NCI-H2196 treated with DMSO at 0.1 percent for 48 hours (cell line): ENCODE data around the gene TTLL1.

Experiments used
- DNase-seq: peaks from one replicate; lab custom pipeline; 2025; ENCODE audit not compliant: unreplicated experiment; lab: John Stamatoyannopoulos, UW

The TTLL1 gene

DNA sequence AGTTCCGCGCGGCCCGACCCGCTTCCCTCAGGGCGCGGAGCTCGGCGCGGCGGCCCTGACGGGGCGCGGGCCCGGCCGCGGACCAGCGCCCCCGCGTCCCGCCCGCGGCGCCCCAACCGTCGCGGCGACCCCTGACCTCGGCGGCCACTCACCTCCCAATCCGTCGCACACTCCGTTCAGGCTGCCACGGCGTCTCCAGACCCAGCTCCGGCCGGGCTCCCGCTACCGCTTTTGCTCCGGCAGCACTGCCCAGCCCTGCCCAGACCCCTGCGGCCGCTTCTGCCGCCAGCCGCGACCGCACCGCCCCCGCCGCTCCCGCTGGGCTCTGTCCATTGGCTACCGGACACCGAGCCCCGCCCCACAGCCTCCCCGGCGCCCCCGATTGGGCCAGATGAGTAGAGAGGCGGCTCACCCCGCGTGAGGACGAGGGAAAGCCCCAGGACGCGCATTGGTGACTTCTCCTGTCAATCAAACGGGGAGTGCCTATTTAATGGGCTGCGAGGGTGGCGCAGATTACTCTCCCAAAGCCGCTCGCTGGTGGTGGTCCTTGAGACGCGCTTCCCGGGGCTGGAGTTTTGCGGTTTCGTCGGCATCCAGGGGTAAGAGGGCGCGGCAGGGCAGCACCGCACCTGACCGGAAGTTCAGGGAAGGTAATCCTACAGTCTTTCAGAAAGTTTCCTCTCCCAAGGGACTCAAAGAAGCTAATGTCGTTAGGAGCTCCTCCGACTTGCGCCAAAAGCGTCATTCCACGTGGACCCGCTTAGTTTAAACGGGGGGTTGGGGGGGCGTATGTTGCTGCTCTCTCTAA is 74.1 kb downstream of the TTLL1 start, which contains the start of gene PACSIN2:
PACSIN2 (minus strand) TSS at position 281 of the 808 bp plus-strand sequence. CDS start 103,069 bp downstream, outside the sequence.
- peak; percentile 96 for DNase-seq

DNA sequence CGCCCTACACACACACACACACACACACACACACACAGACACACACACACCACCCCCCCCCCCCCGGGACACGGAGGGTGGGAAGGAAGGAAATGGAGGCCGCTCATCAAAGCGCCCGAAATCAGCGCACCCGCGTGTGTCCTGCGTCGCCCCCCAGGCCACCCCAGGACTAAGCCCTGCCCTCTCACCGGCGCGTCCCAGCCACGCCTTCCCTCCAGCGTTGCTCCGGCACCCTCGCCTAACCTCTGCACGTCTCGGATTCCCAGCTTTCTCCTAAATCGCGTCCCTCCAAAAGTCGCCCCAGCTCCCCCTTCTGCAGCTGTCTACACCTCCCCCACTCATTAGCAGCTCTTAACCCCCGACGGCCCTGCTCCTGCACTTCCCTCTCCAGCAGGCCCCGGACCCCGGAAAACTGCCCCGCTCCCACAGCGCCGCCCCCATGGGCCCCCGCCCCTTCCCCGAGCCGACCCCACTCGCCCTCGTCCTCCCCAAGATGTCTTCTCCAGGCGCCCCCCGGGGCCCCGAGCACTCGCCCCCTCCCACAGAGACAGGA is 74.8 kb downstream of the TTLL1 start:
- DNase-seq, result no peak

DNA sequence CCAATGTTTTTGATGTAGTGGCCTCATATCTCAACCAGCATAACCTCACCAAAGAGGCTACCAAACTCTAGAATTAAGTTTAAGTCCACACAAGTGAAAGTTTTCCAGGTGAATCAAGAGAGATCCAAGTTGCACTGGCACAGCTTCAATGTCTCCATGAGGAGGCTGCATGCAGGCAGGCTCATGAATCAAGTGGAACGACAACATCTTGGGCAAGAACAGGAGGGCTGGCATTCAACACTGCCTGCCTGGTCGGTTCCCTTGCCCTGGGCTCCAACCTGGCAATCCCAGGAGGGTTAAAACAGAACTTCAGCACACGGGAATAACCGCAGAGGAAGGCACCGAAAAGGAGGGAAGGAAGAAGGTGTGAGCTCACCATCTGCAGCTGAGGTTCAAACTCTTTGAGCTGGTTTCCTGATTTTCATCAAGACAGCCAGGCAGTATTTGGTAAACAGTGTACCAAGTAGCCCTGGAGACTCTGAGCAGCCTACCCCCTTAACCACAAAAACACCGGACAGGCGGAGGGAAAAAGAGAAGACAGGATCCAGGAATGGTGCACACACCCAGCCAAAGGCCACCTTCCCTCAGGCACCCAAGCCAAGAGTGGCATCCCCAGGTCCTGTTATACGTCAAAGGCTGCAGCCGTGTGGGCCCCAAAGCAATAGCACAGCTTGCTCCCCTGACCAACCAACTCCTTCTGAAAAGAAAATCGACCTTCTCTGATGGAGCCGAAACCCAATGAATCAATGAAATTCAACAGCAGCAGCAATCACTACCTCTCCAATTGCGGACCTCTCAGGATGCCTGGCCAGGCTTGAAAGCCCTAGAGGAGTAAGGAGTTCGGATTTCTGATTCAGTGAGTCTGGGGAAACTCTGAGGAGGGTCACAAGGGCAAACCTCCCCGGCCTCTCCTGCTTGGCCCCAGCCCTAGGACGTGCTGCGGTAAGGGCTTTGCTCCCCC is 75.6 kb downstream of the TTLL1 start:
- DNase-seq, result no peak

DNA sequence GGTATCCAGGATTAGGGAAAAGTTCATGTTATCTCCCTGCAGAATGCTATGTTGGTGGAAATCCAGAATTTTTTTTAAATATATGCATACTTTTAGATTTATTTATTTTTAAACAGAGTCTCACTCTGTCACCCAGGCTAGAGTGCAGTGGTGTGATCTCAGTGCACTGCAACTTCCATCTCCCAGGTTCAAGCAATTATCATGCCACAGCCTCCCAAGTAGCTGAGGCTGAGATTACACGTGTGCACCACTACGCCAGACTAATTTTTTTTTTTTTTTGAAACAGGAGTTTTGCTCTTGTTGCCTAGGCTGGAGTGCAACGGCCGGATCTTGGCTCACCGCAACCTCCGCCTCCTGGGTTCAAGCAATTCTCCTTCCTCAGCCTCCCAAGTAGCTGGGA is 76.8 kb downstream of the TTLL1 start:
- DNase-seq, result no peak

DNA sequence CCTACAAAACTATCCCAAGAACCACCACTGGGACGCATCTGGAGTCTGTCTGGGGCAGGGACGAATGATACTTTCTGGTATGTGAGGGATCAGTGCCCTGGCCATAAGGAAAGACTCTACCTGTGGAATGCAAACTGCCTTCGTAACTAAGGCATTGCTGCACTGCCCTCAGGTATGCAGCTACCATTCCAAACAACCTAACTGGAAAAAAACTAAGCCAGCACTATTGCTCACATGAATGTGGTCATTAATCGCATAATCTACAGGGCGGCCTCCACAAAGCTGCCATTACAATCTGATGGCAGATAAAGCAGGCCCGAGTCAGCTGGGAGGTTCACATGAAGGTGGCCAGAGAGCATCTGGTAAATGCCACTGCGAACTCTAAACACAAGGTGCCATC is 78.1 kb downstream of the TTLL1 start:
- DNase-seq, result no peak

DNA sequence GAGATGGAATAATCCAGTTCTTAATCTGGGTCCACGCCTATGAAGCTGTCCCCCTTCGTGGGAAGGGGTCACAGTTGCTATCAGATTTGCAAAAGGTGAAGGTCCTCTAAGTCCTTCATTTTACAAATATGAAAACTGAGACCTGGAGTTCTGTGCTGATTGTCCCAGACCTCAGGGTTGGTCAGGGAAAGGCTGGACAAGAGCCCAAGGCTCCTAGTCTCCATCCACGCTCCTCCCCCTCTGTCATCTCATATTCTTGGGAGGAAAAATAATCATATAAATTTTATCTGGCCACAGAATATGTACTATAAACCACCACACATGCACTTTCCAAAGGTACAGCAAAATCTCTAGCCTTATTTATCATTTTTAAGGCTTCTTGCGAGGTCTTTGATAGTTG is 79.7 kb downstream of the TTLL1 start:
- no peak for DNase-seq

DNA sequence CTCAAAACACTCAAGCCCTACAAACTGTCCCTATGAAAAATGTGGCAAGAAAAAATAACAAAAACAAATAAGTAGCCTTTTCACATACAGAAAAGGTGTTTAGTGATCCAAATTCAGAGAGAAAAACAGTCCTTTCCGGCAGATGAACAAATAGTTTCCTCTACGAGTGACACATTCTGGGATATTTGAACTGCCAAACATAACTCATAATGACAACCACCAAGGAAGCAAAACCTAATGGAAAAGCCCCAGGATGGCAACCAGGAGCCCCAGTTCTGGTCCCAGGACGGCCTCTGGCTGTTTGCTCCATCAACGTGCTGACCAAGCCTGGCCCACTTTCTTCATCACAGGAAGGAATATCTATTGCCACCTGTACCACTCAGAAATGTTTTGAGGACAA is 80.3 kb downstream of the TTLL1 start:
- no peak for DNase-seq

DNA sequence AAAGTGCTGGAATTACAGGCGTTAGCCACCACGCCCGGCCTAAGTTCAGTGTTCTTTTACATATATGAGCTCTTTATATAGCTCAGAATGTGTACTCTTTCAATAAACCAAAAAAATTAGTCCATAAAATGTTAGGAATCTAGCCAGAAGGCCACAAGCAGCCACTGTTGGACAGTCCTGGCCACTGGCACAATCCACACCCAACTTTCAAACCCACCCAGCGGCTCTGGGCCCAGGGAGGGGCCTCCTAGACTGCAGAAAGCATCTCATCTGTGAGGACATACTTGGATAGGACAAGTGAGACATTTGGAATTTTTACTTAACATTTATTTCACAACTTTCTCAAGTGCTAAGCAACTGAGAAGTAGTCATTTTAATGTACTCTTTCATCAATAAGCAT is 80.7 kb downstream of the TTLL1 start:
- no peak for DNase-seq

DNA sequence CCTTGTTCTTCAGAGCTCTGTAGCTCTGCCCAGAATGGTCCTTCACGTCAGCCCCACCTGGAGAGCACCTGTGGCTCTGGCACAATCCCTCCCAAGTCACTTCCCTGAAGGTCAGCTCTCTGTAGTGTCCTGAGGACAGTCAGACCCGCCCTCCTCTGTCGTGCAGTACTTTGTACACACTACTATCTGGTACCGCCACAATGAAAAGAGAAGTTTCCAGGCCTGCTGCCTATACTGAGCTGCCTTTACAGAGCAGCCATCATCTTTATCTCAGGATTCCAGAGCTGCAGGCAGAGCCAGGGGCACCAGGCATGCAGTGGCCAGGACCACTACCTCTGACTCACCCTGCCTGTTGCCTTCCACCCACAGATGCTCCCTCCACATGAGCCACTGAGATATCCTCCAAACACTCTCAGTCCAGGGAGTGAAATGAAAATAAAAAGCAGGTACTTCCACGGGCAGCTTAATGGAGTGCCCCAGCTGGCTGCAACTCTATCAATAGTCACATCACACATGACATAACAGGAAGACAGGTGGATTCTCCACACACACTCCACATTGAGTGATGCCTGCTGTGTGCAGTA is 81.6 kb downstream of the TTLL1 start:
- no peak for DNase-seq

DNA sequence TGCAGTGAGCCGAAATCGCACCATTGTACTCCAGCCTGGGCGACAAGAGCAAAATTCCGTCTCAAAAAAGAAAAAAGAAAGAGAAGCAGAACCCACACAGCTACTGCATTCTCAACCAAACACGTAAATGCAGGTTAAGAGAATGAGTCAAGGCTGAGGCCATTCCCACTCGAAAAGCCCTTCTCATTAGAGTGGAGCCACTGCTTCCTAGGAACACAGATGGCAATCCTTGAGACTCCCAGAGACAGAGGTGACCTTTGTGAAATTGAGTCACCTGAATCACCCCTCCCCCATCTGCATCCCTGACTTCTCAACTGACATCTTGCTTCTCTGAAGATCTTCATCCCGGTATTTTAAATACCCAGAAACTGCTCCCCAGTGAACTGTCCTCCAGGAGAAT is 82.4 kb downstream of the TTLL1 start:
- no peak for DNase-seq

DNA sequence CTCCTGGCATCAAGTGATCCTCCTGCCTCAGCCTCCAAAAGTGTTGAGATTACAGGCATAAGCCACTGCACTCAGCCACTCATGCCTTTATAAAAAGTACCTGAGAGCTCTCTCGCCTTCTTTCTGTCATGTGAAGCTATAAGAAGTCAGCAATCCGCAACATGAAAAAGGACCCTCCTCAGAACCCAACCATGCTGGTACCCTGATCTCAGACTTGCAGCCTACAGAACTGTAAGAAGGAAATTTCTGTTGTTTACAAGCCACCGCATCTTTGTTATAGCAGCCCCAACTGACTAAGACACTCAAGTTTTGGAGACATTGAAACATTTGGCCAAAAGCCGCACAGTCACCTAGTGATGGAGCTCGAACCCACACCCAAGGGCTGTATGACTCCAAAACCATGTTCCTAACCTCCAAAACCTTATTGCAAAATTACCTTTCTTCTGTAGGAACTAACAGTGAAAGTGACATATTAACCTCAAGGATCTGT is 83.1 kb downstream of the TTLL1 start:
- no peak for DNase-seq

DNA sequence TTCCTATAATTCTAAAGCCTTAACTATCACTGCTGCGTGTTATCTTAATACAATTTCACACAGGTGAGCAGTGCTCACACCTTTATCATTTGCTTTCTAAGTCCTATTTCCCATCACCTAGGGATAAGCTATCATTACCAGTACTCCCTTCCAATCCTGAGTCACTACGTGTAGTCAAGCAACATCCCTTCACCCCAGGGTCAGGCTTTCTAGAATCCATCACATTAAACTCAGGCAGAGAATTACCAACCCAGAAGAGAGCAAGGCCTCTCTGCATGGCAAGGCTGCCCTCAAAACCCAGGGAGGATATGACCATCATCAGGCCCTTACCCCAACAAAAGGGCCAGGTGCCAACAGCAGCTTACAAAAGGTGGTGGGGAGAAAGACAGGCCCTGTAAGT is 84.1 kb downstream of the TTLL1 start:
- DNase-seq, result no peak

DNA sequence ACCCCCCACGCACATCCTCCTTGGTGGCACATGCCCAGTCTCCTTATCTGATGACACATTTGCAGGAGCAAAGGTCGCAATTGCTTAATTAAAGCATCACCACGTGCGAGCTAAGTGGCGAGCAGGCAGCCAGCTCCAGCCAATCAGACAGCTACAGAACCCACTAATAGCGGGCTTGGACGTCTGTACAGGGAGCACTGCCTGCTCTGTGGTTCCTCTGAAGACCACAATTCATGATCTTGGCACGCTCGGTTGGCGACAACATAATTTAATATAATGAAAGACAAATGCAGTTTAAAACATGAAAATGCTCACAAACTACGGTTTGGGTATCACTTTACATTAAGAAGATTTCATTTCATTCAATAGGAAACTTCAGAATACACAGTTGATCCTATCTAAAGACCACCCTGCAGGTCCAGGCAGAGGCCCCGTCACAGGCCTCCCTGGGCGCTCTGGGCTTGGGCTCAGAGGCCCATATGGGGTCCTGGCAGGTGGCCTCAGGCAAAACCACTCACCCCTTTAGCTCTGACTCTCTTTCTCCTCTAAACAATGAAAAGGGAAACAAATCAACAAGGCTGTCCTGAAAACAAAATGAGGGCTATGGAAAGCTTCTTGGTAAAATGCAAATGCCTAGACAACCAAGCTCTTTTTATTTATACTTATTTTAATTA is 84.7 kb downstream of the TTLL1 start:
- DNase-seq, result no peak

DNA sequence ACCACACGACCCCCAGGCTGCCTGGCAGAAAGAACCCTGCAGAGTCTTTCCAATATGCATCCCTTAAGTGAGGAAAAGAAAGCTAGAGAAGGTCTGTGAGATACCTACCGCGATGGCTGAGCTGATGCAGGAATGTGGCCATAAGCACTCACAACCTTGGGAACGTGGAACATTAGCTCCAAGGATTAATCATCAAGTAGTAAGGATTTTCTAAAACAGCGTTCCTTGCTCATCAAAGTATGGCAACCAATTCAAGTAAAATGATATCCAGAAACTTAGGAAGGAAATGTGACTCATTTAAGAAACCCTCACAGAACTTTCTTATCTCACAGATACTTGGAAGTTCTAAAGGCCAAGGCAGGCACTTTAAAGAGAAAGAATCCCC is 87.0 kb downstream of the TTLL1 start:
- DNase-seq, result no peak

DNA sequence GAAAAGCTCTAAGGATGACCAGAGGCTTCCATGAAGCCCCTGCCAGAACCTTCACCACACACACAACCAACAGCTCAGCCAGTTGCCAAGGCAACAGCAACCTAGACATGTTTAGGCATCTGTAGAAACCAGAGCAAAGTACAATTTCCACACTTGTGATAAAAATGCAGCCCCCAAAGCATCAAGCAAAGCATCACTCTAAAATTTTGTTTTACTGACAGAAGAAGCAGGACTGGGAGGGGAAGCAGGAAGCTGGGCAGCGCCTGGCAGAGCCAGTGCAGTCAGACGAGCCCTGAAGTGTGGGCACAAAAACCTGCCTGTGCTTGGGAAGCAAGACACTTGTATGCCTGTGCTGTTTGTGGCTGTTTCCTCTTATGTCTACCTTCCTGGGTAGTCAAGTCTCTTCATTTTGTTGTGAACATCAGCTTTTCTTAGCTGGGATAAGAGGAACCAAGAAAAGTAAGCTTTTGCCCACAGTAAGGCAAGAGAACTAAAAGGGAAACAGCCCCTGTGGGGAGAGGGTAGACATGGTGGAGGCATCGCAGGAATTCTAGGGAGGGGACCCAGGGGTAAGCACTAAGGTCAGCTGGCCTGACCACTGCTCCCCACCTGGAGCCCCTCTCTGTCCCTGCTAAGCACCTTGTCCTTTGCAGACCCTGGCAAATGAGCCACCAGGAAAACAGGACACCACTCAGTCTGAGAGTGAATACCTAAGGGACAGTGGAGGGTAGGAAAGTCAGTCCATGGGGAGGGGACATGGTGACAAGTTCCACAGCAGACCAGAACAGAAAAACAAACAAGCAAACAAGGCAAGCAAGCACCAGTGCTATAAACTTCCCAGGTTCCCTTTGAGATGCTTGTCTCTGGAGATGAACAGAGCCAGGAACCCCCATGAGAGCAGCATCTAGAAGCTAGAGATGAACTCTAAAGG is 87.7 kb downstream of the TTLL1 start:
- no peak for DNase-seq

DNA sequence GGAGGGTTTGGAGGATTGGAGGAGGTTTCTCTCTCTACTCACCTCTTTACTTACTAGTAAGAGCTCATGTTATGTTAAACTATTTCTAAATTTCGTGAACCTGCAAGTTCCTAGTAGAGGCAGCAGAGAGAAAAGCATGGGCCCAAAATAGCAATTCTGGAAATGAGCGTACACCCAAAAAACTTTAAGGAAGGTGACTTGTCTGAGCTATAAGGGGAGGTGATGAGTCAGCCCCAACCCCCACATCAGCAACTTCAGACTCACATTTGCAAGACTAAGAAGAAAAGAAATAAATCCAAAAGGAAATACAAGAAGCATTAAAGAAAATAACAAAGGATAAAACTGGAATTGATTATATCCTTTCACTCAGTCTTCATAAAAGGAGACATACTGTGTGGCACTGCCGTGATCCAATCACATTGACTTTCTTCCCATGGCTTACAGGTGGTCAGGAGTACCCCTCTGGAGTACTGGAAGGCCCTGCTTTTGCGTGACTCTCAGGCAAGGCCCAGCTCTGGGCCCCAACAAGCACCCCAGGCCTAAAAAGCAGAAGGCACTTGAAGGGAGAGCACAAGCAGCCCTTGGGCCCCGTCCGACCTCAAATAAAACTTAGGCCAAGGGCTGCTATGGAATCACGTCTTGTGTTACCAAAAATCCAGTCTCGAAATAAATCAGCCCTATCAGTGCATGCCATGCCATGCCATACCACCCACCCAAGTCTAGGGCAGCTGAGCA is 88.6 kb downstream of the TTLL1 start:
- no peak for DNase-seq

DNA sequence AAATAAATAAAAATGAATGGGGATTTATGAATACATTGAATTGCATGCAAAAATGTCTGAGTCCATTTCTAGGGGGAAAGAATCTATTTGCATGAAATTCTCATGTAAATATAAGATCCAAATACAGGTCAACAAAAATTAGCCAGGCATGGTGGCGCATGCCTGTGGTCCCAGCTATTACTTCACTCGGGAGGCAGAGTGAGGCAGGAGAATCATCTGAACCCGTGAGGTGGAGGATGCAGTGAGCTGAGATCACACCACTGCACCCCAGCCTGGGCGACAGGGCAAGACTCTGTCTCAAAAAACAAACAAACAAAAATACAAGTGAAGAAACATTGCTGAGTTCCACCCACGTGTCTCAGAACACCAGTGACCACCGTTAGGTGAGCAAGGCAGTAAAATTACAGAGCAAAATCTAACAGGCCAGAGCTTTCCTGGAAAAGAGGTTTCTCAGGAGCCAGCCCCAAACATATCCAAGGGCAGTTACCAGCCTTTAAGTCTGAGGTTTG is 91.6 kb downstream of the TTLL1 start:
- no peak for DNase-seq

DNA sequence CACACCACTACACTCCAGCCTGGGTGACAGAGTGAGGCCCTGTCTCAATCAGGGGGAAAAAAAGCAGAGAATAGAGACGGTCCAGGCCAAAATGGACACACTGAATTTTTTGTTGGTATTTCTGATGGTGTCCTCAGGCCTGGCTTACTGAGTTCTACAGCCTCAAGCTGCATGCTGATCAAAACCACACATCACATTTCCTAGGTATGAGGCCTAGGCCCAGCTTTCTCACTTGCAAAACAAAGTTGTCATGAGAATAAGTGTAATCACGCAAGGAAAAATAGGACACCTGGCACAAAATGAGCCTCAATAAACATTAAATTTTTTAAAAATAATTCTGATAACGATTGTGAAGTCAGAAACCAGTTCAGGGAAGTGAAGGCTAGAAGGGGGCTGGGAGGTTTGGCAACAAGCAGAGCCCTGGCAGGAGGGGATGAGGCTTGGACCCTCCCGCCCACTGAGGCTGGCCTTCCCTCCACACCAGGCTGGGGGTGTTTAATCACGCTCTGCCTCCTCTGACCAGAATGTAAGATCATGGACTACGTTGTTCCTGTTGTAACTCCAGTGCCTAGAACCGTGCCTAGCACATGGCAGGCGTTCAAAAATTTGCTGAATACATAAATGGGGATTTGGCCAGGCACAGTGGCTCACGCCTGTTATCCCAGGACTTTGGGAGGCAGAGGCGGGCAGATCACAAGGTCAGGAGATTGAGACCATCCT is 92.4 kb downstream of the TTLL1 start:
- DNase-seq, result no peak
